ENCODE results near the gene ZNF646. TPM values are rescaled to one million over a fixed set of nuclear protein-coding genes. Genes with fewer than 3 reads are reported as not detected.

The ZNF646 gene
- polyA plus RNA-seq, 1 experiment: 4.2 TPM

- TF ChIP-seq CTCF (IDR thresholded peaks at IDR 0.05; ENCODE audit: insufficient read depth, low read depth, low read length): no peak
- ChIA-PET POLR2A (no interaction called here), CTCF (interaction anchor here (0.7 to 1.0 kb wide), 2 partner anchors 36 to 89 kb away, joined by 3 read pairs; no protein-coding TSS in a partner anchor)
- DNase-seq (ENCODE audit: low read depth): no peak
- no peaks in the 10 kb centered on the region for H3K27me3 ChIP-seq (ENCODE audit: control insufficient read depth, insufficient read depth, low read length)
- H3K36me3 ChIP-seq (ENCODE audit: control insufficient read depth, insufficient read depth, low read length): peaks cover 17% of the 10 kb centered on the region
- H3K4me3 ChIP-seq (ENCODE audit: low read depth, low read length): no peak overlapping the region
Observed at GRCh38 chr16:31106509-31107464, 32.6 kb downstream of the ZNF646 start.

DNA sequence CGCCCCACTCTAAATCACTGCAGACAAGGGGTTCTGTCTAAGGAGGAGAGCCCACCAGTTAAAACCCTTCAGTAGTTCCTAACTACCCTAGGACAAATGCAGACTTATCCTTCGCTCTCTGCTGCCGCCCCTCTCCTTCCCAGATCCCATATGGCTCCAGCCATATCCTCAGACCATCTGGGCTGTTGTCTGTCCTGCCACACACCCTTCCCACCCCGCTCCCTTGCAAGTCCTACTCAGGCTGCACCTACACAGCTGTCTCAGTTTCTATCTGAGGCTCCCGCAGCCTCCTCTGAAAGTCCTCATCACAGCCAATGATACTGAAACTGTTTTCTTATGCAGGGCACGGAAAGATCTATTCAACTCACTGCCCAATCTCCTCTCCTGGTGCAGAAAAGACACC lies 33.2 kb downstream of the ZNF646 start:
- Histone ChIP-seq H3K36me3 (ENCODE audit: control insufficient read depth, insufficient read depth, low read length) (peaks cover 24% of the 10 kb centered on the region), H3K4me3 (ENCODE audit: low read depth, low read length) (no peak overlapping the region), H3K27me3 (ENCODE audit: control insufficient read depth, insufficient read depth, low read length) (no peaks in the 10 kb centered on the region)
- no peak for TF ChIP-seq CTCF (IDR thresholded peaks at IDR 0.05; ENCODE audit: insufficient read depth, low read depth, low read length)
- ChIA-PET CTCF (interaction anchor here (0.7 to 0.9 kb wide), 3 partner anchors 34 to 89 kb away, joined by 3 to 4 read pairs (median 3); partner anchors contain the start of genes ZNF646 and ZNF668), POLR2A (interaction anchor here (0.6 kb wide), 1 partner anchor 10 kb away, joined by 3 read pairs; the partner anchor contains the start of gene KAT8)
- no peak for DNase-seq (ENCODE audit: low read depth)

GRCh38 chr16:31108035-31108793 lies 34.0 kb downstream of the ZNF646 start, which contains the start of gene BCKDK:
TSS of gene BCKDK (plus strand) at chr16:31108386. CDS start at chr16:31109224, 838 bp downstream.
- CTCF ChIA-PET: interaction anchor here (0.9 kb wide), 2 partner anchors 34 kb away, joined by 3 to 4 read pairs; partner anchors contain the start of genes ZNF646 and ZNF668
- TF ChIP-seq CTCF (IDR thresholded peaks at IDR 0.05; ENCODE audit: insufficient read depth, low read depth, low read length): no peak
- no peak for DNase-seq (ENCODE audit: low read depth)
- Histone ChIP-seq H3K4me3 (ENCODE audit: low read depth, low read length) (peak within 1 kb of the TSS; percentile 95), H3K36me3 (ENCODE audit: control insufficient read depth, insufficient read depth, low read length) (peaks cover 28% of the 10 kb centered on the region), H3K27me3 (ENCODE audit: control insufficient read depth, insufficient read depth, low read length) (no peaks in the 10 kb centered on the region)
- POLR2A ChIA-PET: interaction anchor here (0.6 kb wide), 1 partner anchor 9 kb away, joined by 3 read pairs; the partner anchor contains the start of gene KAT8

DNA sequence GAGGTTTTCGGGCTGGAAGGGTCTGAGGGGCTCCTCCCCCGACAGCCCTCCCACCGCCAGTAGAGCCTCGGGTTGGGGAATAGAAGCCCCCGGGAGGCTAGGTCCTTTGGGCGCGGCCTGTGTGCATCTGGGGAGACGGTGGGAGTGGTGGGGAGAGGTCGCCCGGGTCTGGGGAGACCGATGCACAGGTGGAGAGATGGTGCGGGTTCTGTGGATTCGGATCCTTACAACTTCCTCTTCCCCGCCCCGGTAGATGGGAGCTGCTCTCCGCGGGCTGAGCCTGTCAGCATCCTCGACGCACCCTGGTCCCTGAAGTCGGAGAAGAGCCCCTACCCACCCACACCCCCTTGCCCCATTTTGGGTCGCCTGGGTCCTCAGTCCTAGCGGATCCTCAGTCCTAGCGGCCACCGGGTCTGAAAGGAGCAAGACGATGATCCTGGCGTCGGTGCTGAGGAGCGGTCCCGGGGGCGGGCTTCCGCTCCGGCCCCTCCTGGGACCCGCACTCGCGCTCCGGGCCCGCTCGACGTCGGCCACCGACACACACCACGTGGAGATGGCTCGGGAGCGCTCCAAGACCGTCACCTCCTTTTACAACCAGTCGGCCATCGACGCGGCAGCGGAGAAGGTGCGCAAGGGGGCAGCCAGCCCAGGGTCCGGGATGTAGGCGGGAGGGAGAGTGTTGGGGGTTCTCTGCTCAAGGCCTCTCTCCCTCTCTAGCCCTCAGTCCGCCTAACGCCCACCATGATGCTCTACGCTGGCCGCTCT lies 34.8 kb downstream of the ZNF646 start:
- CTCF ChIA-PET: interaction anchor here (0.6 kb wide), 1 partner anchor 106 kb away, joined by 3 read pairs; no protein-coding TSS in a partner anchor
- Histone ChIP-seq H3K27me3 (ENCODE audit: control insufficient read depth, insufficient read depth, low read length) (no peaks in the 10 kb centered on the region), H3K4me3 (ENCODE audit: low read depth, low read length) (peak overlapping the region; percentile 95), H3K36me3 (ENCODE audit: control insufficient read depth, insufficient read depth, low read length) (peaks cover 28% of the 10 kb centered on the region)
- no peak for TF ChIP-seq CTCF (IDR thresholded peaks at IDR 0.05; ENCODE audit: insufficient read depth, low read depth, low read length)
- POLR2A ChIA-PET: no interaction called here
- no peak for DNase-seq (ENCODE audit: low read depth)

All from BJ (cell line).